ENCODE results near the gene TEX11. TPM values are rescaled to one million over a fixed set of nuclear protein-coding genes. Genes with fewer than 3 reads are reported as not detected.
"Not testable (repeated sequence)": the region's sequence is repeated elsewhere in the genome, so short reads cannot be mapped to it uniquely, and the experiment has no call there.

Gene TEX11
- total and polyA plus RNA-seq, 8 donors = 0.06 TPM; not detected in 7

- H3K36me3 ChIP-seq = no peaks in the 10 kb centered on the region
- no peak overlapping the region for H3K4me3 ChIP-seq
- DNase-seq (no peak), ATAC-seq (no peak)
- H3K4me1 ChIP-seq = no peaks in the 10 kb centered on the region
- H3K9me3 ChIP-seq = no peaks in the 10 kb centered on the region
- H3K27ac ChIP-seq = no peak overlapping the region
- intact Hi-C loops (cut with DNase I) = no loop called here
- no peak for TF ChIP-seq CTCF (IDR thresholded peaks at IDR 0.05)
- H3K27me3 ChIP-seq = peaks cover 0 to 3% of the 10 kb centered on the region in 2 donors
Measured at GRCh38 chrX:70834589-70834988, 73.9 kb downstream of the TEX11 start.

GRCh38 chrX:70826715-70827114 is 81.8 kb downstream of the TEX11 start:
- DNase-seq (peak in 1 of 4 donors; percentile 17), ATAC-seq (no peak)
- Histone ChIP-seq H3K4me3 (no peak overlapping the region), H3K4me1 (no peaks in the 10 kb centered on the region), H3K27ac (no peak overlapping the region), H3K36me3 (no peaks in the 10 kb centered on the region), H3K9me3 (no peaks in the 10 kb centered on the region), H3K27me3 (peaks cover 0 to 6% of the 10 kb centered on the region in 2 donors)
- intact Hi-C loops (cut with DNase I) = no loop called here
- TF ChIP-seq CTCF (IDR thresholded peaks at IDR 0.05) = no peak

- no peak for DNase-seq
- no peaks in the 10 kb centered on the region for H3K36me3 ChIP-seq
- peaks cover 0 to 6% of the 10 kb centered on the region in 2 donors for H3K27me3 ChIP-seq
- H3K4me3 ChIP-seq = no peak overlapping the region
- intact Hi-C loops (cut with DNase I) = no loop called here
- no peaks in the 10 kb centered on the region for H3K4me1 ChIP-seq
- no peak for ATAC-seq
- H3K27ac ChIP-seq = no peak overlapping the region
- no peaks in the 10 kb centered on the region for H3K9me3 ChIP-seq
- no peak for TF ChIP-seq CTCF (IDR thresholded peaks at IDR 0.05)
Measured at GRCh38 chrX:70825366-70825765, 83.1 kb downstream of the TEX11 start.

- no peak for ATAC-seq
- H3K9me3 ChIP-seq = no peaks in the 10 kb centered on the region
- H3K27ac ChIP-seq = no peak overlapping the region
- DNase-seq = no peak
- intact Hi-C loops (cut with DNase I) = no loop called here
- TF ChIP-seq CTCF (IDR thresholded peaks at IDR 0.05) = no peak
- H3K4me3 ChIP-seq = no peak overlapping the region
- H3K36me3 ChIP-seq = no peaks in the 10 kb centered on the region
- H3K27me3 ChIP-seq = no peaks in the 10 kb centered on the region
- H3K4me1 ChIP-seq = no peaks in the 10 kb centered on the region
Measured at GRCh38 chrX:70808942-70809940, 99.3 kb downstream of the TEX11 start.

GRCh38 chrX:70806081-70806480 is 102.4 kb downstream of the TEX11 start:
- Histone ChIP-seq H3K27me3 (peaks cover 0 to 6% of the 10 kb centered on the region in 2 donors), H3K27ac (no peak overlapping the region), H3K36me3 (no peaks in the 10 kb centered on the region), H3K9me3 (no peaks in the 10 kb centered on the region), H3K4me1 (no peaks in the 10 kb centered on the region), H3K4me3 (no peak overlapping the region)
- intact Hi-C loops (cut with DNase I) = no loop called here
- DNase-seq = no peak
- ATAC-seq = no peak
- TF ChIP-seq CTCF (IDR thresholded peaks at IDR 0.05) = no peak

GRCh38 chrX:70796742-70797141 is 111.8 kb downstream of the TEX11 start:
- intact Hi-C loops (cut with DNase I); H3K36me3 ChIP-seq; H3K4me3 ChIP-seq; H3K9me3 ChIP-seq; DNase-seq; H3K27ac ChIP-seq; H3K4me1 ChIP-seq; H3K27me3 ChIP-seq; ATAC-seq: not testable (repeated sequence)
